Astrocyte of the cerebellum (primary cell): Measurements from ENCODE around the gene HSDL2.
"Not testable (repeated sequence)": the region's sequence is repeated elsewhere in the genome, so short reads cannot be mapped to it uniquely, and the experiment has no call there.

Experiments used
- DNase-seq: peaks from one replicate; pipeline ENCODE4 v3.0.0-alpha.2; 2011; ENCODE audit warnings: low read depth
- H3K4me3 ChIP-seq: 2 replicates; pipeline ENCODE4 v1.5.1; 2011; ENCODE audit warnings: mild to moderate bottlenecking, low read depth, low read length, moderate library complexity
- CTCF ChIP-seq: IDR thresholded peaks from 2 replicates; pipeline ENCODE4 v1.5.1; 2012; ENCODE audit warnings: low read length, low read depth, moderate library complexity, mild to moderate bottlenecking; ENCODE audit errors: missing control alignments
- in situ Hi-C: cut with HindIII; loops from 2 replicates; pipeline ENCODE4 v1.10.0; 2017; ENCODE audit warnings: low sequenced_read_pairs

HSDL2 gene

DNA sequence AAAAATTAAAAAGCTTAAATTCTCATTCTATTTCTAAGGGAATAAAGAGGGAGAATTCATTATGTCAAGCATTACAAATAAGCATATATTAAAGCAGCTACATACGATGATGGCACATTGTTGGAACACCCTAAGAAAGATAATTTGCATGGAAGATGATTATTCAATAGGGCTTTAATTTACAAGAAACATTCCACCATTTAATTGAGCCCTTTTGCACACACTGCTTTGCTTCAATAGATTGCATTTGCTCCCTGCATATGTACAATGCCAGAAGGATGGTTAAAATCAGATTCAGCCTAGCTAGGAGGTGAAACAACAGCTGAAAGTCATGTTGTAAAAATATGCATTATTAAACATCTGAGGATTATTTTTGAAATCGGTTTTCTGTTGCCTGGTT lies 128.5 kb downstream of the HSDL2 start:
- in situ Hi-C loops = no loop called here
- TF ChIP-seq CTCF = no peak
- no peak overlapping the region for H3K4me3 ChIP-seq
- DNase-seq = no peak

GRCh38 chr9:112512377-112512776 lies 132.5 kb downstream of the HSDL2 start:
- DNase-seq, H3K4me3 ChIP-seq, in situ Hi-C loops: not testable (repeated sequence)

GRCh38 chr9:112516769-112517168 lies 136.9 kb downstream of the HSDL2 start:
- DNase-seq = no peak
- no peak overlapping the region for H3K4me3 ChIP-seq
- in situ Hi-C loops = no loop called here
- no peak for TF ChIP-seq CTCF

- in situ Hi-C loops = no loop called here
Observed at GRCh38 chr9:112520069-112520468, 140.2 kb downstream of the HSDL2 start.

DNA sequence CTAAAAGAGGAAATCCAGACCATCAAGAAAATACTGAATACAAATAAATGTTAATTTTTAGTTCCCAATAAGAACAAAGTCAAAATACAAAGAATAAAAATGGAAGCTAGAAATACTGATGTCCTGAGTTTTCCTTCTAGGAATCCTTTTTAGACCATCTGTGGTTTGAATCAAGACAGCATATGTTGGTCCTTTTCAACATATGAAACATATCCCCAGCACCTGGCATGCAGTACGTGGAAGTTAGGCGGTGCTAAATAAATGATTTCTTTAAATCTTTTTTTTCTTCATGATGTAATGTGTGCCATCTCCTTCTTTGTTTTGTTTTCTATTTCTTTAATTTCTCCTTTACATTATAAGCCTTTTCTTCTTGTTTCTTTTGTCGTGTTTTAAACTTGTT lies 140.7 kb downstream of the HSDL2 start:
- in situ Hi-C loops = no loop called here
- no peak overlapping the region for H3K4me3 ChIP-seq
- DNase-seq = no peak
- TF ChIP-seq CTCF = no peak

More at GRCh38 chr9:112520069-112520468, 140.2 kb downstream of the HSDL2 start:
- no peak for TF ChIP-seq CTCF
- H3K4me3 ChIP-seq = no peak overlapping the region
- no peak for DNase-seq
